Mammary epithelial cell (primary cell): ENCODE measurements around the gene THRB.

ENCODE experiments used
- EZH2 ChIP-seq: IDR thresholded peaks from 2 replicates; pipeline ENCODE4 v1.6.1; 2012; ENCODE audit warnings: low read length, inconsistent platforms, borderline replicate concordance
- TF ChIP-seq, protein P1 (sequence below), 2 donors: IDR thresholded peaks in 1 of 2; conservative IDR thresholded peaks in 1 of 2; 2 replicates each; pipeline ENCODE4 v1.5.1; 2011 to 2012; ENCODE audit warnings: inconsistent platforms in 2 of 2, low read length in 2 of 2, mild to moderate bottlenecking in 2 of 2, control low read depth in 1 of 2, low read depth in 1 of 2; ENCODE audit not compliant: insufficient read depth in 1 of 2; ENCODE audit errors: extremely low read depth in 1 of 2

DNA sequence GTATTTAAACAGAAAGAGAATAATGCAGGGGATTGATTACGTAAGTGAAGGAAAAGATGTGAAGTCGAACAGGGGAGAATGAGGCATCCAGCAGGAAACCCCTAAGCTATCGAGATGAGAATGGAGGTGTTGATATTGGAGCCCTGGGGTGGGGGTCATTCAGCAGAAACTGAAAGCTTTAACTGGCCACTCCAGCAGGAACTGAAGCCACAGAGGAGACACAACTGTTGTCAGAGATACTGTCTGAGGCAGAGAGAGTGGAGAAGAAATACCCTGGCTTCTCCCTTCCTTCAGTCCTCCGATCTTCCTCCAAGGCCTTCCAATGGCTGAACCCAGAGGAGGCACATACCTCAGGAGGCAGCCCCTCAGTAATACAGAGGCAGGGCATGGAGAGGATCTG, 152.4 kb downstream of the THRB start:
- TF ChIP-seq, protein P1, sequence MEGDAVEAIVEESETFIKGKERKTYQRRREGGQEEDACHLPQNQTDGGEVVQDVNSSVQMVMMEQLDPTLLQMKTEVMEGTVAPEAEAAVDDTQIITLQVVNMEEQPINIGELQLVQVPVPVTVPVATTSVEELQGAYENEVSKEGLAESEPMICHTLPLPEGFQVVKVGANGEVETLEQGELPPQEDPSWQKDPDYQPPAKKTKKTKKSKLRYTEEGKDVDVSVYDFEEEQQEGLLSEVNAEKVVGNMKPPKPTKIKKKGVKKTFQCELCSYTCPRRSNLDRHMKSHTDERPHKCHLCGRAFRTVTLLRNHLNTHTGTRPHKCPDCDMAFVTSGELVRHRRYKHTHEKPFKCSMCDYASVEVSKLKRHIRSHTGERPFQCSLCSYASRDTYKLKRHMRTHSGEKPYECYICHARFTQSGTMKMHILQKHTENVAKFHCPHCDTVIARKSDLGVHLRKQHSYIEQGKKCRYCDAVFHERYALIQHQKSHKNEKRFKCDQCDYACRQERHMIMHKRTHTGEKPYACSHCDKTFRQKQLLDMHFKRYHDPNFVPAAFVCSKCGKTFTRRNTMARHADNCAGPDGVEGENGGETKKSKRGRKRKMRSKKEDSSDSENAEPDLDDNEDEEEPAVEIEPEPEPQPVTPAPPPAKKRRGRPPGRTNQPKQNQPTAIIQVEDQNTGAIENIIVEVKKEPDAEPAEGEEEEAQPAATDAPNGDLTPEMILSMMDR (conservative IDR thresholded peaks at IDR 0.05 in 1 of 2, IDR thresholded peaks at IDR 0.05 in 1 of 2; ENCODE audit: extremely low read depth in 1 of 2, insufficient read depth in 1 of 2, low read depth in 1 of 2, low read length in 2 of 2) = no peak
- TF ChIP-seq EZH2 = no peak
